H9 (cell line): ENCODE data around the gene GALNT5. TPM values are rescaled to one million over a fixed set of nuclear protein-coding genes. Genes with fewer than 3 reads are reported as not detected.

Experiments
- DNase-seq: peaks from one replicate; pipeline ENCODE4 v3.0.0-alpha.2; 2017
- H2AFZ ChIP-seq: one replicate; pipeline ENCODE4 v1.6.1; 2013; ENCODE audit warnings: mild to moderate bottlenecking, low read length, control low read depth, moderate library complexity
- H2AK5ac ChIP-seq: 2 replicates; pipeline ENCODE4 v1.6.1; 2013; ENCODE audit warnings: low read length, control low read depth, mixed read lengths; ENCODE audit not compliant: insufficient read length
- H2BK120ac ChIP-seq: one replicate; pipeline ENCODE4 v1.6.1; 2013; ENCODE audit warnings: low read depth, mild to moderate bottlenecking, low read length, control low read depth, inconsistent platforms; ENCODE audit not compliant: poor library complexity, severe bottlenecking
- H2BK12ac ChIP-seq: 2 replicates; pipeline ENCODE4 v1.6.1; 2013; ENCODE audit warnings: low read length, control low read depth, mixed read lengths, low read depth; ENCODE audit not compliant: insufficient read length
- H2BK15ac ChIP-seq: 2 replicates; pipeline ENCODE4 v1.6.1; 2013; ENCODE audit warnings: low read depth, low read length, control low read depth
- H2BK20ac ChIP-seq: one replicate; pipeline ENCODE4 v1.6.1; 2013; ENCODE audit warnings: low read depth, mild to moderate bottlenecking, low read length, control low read depth, inconsistent platforms; ENCODE audit not compliant: poor library complexity, severe bottlenecking
- H2BK5ac ChIP-seq: 2 replicates; pipeline ENCODE4 v1.6.1; 2013; ENCODE audit warnings: low read length, control low read depth, mixed read lengths; ENCODE audit not compliant: insufficient read length
- H3K14ac ChIP-seq: 2 replicates; pipeline ENCODE4 v1.6.1; 2013; ENCODE audit warnings: low read length, control low read depth; ENCODE audit not compliant: insufficient read depth
- H3K18ac ChIP-seq: 2 replicates; pipeline ENCODE4 v1.6.1; 2013; ENCODE audit warnings: low read depth, mild to moderate bottlenecking, mixed read lengths, low read length, control low read depth; ENCODE audit not compliant: insufficient read length
- H3K23ac ChIP-seq: 2 replicates; pipeline ENCODE4 v1.6.1; 2013; ENCODE audit warnings: low read length, control low read depth, mixed read lengths, low read depth; ENCODE audit not compliant: insufficient read length
- H3K23me2 ChIP-seq: 2 replicates; pipeline ENCODE4 v1.6.1; 2013; ENCODE audit warnings: low read depth, mild to moderate bottlenecking, mixed read lengths, low read length, control low read depth; ENCODE audit not compliant: insufficient read length, poor library complexity, severe bottlenecking
- H3K27ac ChIP-seq: 2 replicates; pipeline ENCODE4 v1.5.1; 2013; ENCODE audit warnings: low read length, control low read depth, mixed read lengths, low read depth; ENCODE audit not compliant: insufficient read length
- H3K27me3 ChIP-seq: 2 replicates; pipeline ENCODE4 v1.6.1; 2013; ENCODE audit warnings: low read length, control low read depth, inconsistent platforms; ENCODE audit not compliant: insufficient read depth
- H3K4ac ChIP-seq: 2 replicates; pipeline ENCODE4 v1.6.1; 2013; ENCODE audit warnings: low read depth, mild to moderate bottlenecking, control low read depth, inconsistent platforms, low read length, moderate library complexity
- H3K4me1 ChIP-seq: 2 replicates; pipeline ENCODE4 v1.6.1; 2013; ENCODE audit warnings: low read length, control low read depth, inconsistent platforms; ENCODE audit not compliant: insufficient read depth
- H3K4me2 ChIP-seq: 2 replicates; pipeline ENCODE4 v1.6.1; 2013; ENCODE audit warnings: low read length, control low read depth, mixed read lengths; ENCODE audit not compliant: insufficient read length, insufficient read depth
- H3K56ac ChIP-seq: 2 replicates; pipeline ENCODE4 v1.6.1; 2013; ENCODE audit warnings: low read depth, mild to moderate bottlenecking, mixed read lengths, low read length, control low read depth; ENCODE audit not compliant: insufficient read length
- H3K79me1 ChIP-seq: 2 replicates; pipeline ENCODE4 v1.6.1; 2013; ENCODE audit warnings: low read depth, mild to moderate bottlenecking, moderate library complexity, low read length, control low read depth, inconsistent platforms; ENCODE audit not compliant: insufficient read depth, poor library complexity, severe bottlenecking
- H3K79me2 ChIP-seq: 2 replicates; pipeline ENCODE4 v1.6.1; 2013; ENCODE audit warnings: low read length, control low read depth, inconsistent platforms; ENCODE audit not compliant: insufficient read depth
- H3K9ac ChIP-seq: 2 replicates; pipeline ENCODE4 v1.6.1; 2013; ENCODE audit warnings: low read length, control low read depth, mixed read lengths; ENCODE audit not compliant: insufficient read length; ENCODE audit errors: extremely low read depth
- H3K9me3 ChIP-seq: one replicate; pipeline ENCODE4 v1.6.1; 2013; ENCODE audit warnings: low read depth, low read length, inconsistent platforms; ENCODE audit not compliant: control insufficient read depth
- H3T11ph ChIP-seq: one replicate; pipeline ENCODE4 v1.6.1; 2013; ENCODE audit warnings: mild to moderate bottlenecking, low read length, control low read depth, inconsistent platforms
- H4K20me1 ChIP-seq: one replicate; pipeline ENCODE4 v1.6.1; 2013; ENCODE audit not compliant: control insufficient read depth, insufficient read length, insufficient read depth
- H4K5ac ChIP-seq: 2 replicates; pipeline ENCODE4 v1.6.1; 2013; ENCODE audit warnings: low read depth, mild to moderate bottlenecking, mixed read lengths, low read length, control low read depth; ENCODE audit not compliant: insufficient read length
- H4K8ac ChIP-seq: replicated peaks from 2 replicates; pipeline ENCODE4 v1.6.1; 2013; ENCODE audit warnings: low read length, control low read depth, mixed read lengths, low read depth; ENCODE audit not compliant: insufficient read length
- H4K91ac ChIP-seq: 2 replicates; pipeline ENCODE4 v1.6.1; 2013; ENCODE audit warnings: low read depth, mild to moderate bottlenecking, moderate library complexity, mixed read lengths, low read length, control low read depth; ENCODE audit not compliant: insufficient read length
- H3K27ac Mint-ChIP-seq, 3 experiments: 2 replicates in 2 of 3; 3 replicates in 1 of 3; pipeline ENCODE4 v1.8.0; 2020 to 2021; ENCODE audit warnings: mixed read lengths in 3 of 3, mild to moderate bottlenecking in 1 of 3, moderate library complexity in 1 of 3
- H3K27me3 Mint-ChIP-seq: 2 replicates; pipeline ENCODE4 v1.8.0; 2021; ENCODE audit warnings: low read depth, mild to moderate bottlenecking, moderate library complexity, mixed read lengths
- H3K36me3 Mint-ChIP-seq, 3 experiments: 2 replicates in 2 of 3; 3 replicates in 1 of 3; pipeline ENCODE4 v1.8.0; 2020 to 2021; ENCODE audit warnings: low read depth in 3 of 3, mixed read lengths in 3 of 3; ENCODE audit not compliant: insufficient read depth in 1 of 3
- H3K4me1 Mint-ChIP-seq, 2 experiments: 2 replicates each; pipeline ENCODE4 v1.8.0; 2020; ENCODE audit warnings: mixed read lengths in 2 of 2
- H3K4me3 Mint-ChIP-seq, 2 experiments: 2 replicates in 1 of 2; 3 replicates in 1 of 2; pipeline ENCODE4 v1.8.0; 2020 to 2021; ENCODE audit warnings: mild to moderate bottlenecking in 2 of 2, mixed read lengths in 2 of 2, moderate library complexity in 1 of 2
- H3K9me3 Mint-ChIP-seq, 2 experiments: 2 replicates in 1 of 2; 3 replicates in 1 of 2; pipeline ENCODE4 v1.8.0; 2020; ENCODE audit warnings: mild to moderate bottlenecking in 2 of 2, mixed read lengths in 2 of 2, moderate library complexity in 1 of 2
- total RNA-seq: library from RNA; stranded (reverse); gene quantifications from 2 replicates; pipeline ENCODE4 v1.2.1, GENCODE V29; 2021
- TF ChIP-seq, protein P1 (sequence below): fragments of 200-600 bp; sonication (generic); conservative IDR thresholded peaks from 3 replicates; pipeline ENCODE4 v1.8.0; 2021; ENCODE audit warnings: antibody characterized with exemption, mild to moderate bottlenecking

GALNT5 gene
- total RNA-seq, 1 experiment from 2014 or later: 0.17 TPM

DNA sequence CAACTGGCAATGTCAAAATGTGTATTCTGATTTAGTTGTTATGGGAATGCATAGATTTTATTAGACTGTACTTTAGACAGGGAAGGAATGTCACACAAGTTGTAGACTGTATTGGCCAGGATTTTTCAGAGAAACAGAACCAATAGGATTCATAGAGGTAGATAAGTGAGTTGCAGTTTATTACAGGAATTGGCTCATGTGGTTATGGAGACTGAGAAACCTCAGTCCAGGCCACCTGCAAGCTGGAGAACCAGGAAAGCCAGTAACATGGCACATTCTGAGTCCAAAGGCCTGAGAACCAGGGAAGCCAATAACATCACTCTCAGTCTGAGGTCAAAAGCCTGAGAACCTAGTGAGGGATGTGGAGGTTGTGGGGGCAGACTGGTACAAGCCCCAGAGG, 1.8 kb upstream of the GALNT5 start:
- H3K27me3 Mint-ChIP-seq: peaks cover 3% of the 10 kb centered on the region
- no peaks in the 10 kb centered on the region for H3K9me3 Mint-ChIP-seq
- no peak overlapping the region for H3K56ac ChIP-seq

More for the DNA sequence above, 1.8 kb upstream of the GALNT5 start:
- H3T11ph ChIP-seq: no peak overlapping the region
- no peak overlapping the region for H2BK12ac ChIP-seq
- H4K20me1 ChIP-seq: no peaks in the 10 kb centered on the region
- H3K23ac ChIP-seq: no peak overlapping the region
- no peak overlapping the region for H2AK5ac ChIP-seq
- Mint-ChIP-seq H3K4me1 (peaks cover 14 to 18% of the 10 kb centered on the region in 2 experiments), H3K36me3 (no peaks in the 10 kb centered on the region), H3K27ac (no peak overlapping the region), H3K4me3 (no peak overlapping the region)
- no peak for DNase-seq
- H3K14ac ChIP-seq: no peak overlapping the region
- H3K9ac ChIP-seq: no peak overlapping the region
- H3K27ac ChIP-seq: no peak overlapping the region
- H3K79me2 ChIP-seq: no peaks in the 10 kb centered on the region
- H2BK15ac ChIP-seq: no peak overlapping the region
- TF ChIP-seq, protein P1, sequence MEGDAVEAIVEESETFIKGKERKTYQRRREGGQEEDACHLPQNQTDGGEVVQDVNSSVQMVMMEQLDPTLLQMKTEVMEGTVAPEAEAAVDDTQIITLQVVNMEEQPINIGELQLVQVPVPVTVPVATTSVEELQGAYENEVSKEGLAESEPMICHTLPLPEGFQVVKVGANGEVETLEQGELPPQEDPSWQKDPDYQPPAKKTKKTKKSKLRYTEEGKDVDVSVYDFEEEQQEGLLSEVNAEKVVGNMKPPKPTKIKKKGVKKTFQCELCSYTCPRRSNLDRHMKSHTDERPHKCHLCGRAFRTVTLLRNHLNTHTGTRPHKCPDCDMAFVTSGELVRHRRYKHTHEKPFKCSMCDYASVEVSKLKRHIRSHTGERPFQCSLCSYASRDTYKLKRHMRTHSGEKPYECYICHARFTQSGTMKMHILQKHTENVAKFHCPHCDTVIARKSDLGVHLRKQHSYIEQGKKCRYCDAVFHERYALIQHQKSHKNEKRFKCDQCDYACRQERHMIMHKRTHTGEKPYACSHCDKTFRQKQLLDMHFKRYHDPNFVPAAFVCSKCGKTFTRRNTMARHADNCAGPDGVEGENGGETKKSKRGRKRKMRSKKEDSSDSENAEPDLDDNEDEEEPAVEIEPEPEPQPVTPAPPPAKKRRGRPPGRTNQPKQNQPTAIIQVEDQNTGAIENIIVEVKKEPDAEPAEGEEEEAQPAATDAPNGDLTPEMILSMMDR: no peak
- H2BK5ac ChIP-seq: no peak overlapping the region
- H3K23me2 ChIP-seq: peaks cover 3% of the 10 kb centered on the region
- no peak overlapping the region for H2BK120ac ChIP-seq
- H3K4ac ChIP-seq: no peak overlapping the region
- no peak overlapping the region for H3K4me2 ChIP-seq
- H3K27me3 ChIP-seq: no peaks in the 10 kb centered on the region
- no peak overlapping the region for H4K5ac ChIP-seq
- H3K18ac ChIP-seq: no peak overlapping the region
- no peak overlapping the region for H2BK20ac ChIP-seq
- peaks cover 3% of the 10 kb centered on the region; the same call in 1 of the 2 replicates for H3K4me1 ChIP-seq
- no peak overlapping the region for H2AFZ ChIP-seq
- H4K91ac ChIP-seq: no peak overlapping the region
- H3K79me1 ChIP-seq: no peaks in the 10 kb centered on the region
- H4K8ac ChIP-seq: no peak overlapping the region
- no peaks in the 10 kb centered on the region for H3K9me3 ChIP-seq
